HepG2 (cell line): ENCODE results near the gene LYPD1.

Experiments used
- CHD4 ChIP-seq: fragments of 200-600 bp; sonication (generic); IDR thresholded peaks from 2 replicates; pipeline ENCODE4 v1.7.0; 2017; ENCODE audit warnings: mild to moderate bottlenecking, low read length, borderline replicate concordance
- DPF2 ChIP-seq: sonication (generic); formaldehyde crosslinking; IDR thresholded peaks from 2 replicates; pipeline ENCODE4 v1.4.0; 2020; ENCODE audit warnings: mild to moderate bottlenecking, low read depth, missing genetic modification reagents, borderline replicate concordance
- ZNF709 ChIP-seq: sonication (generic); formaldehyde crosslinking; IDR thresholded peaks from 2 replicates; pipeline ENCODE4 v1.5.0; 2020; ENCODE audit warnings: mild to moderate bottlenecking, missing genetic modification reagents
- ZNF720 ChIP-seq: sonication (generic); formaldehyde crosslinking; IDR thresholded peaks from 2 replicates; pipeline ENCODE4 v1.4.0; 2020; ENCODE audit warnings: missing genetic modification reagents

DNA sequence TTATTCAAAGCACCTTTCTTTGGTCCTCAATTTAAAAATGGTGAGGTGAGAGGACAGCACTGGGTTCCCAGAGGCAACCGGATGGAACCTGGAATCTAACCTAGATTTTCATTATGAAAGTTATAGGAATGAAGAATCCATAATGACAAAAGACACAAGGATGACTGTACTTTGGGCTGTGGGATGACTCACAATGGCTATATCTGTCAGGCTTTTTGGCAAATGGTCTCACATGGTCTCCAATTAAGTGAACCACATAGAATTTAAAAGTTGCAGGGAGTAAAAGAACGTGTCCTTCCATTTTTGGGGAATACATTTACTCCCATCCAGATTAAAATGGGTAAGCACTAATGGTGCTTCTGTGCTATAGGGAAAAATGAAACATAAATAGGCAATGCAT, 31.8 kb upstream of the LYPD1 start:
- no peak for TF ChIP-seq ZNF709 (CRISPR knock-in tag)
- TF ChIP-seq ZNF720 (CRISPR knock-in tag), result no peak
- TF ChIP-seq DPF2 (CRISPR knock-in tag), result no peak
- no peak for TF ChIP-seq CHD4
